ENCODE data around the gene PSPN. TPM values are rescaled to one million over a fixed set of nuclear protein-coding genes. Genes with fewer than 3 reads are reported as not detected.
A peak's percentile ranks its signal among the peaks of the same experiment; 100 is the strongest.

Gene PSPN
- total and polyA plus RNA-seq, 9 of the 15 experiments (the other 6 are each of a cell fraction or from before 2014, with no cell fraction given) = 0.21 to 1.1 (median 0.58) TPM

GRCh38 chr19:6343462-6343861 lies 32.3 kb downstream of the PSPN start (continued):
- no peak for TF ChIP-seq STAG1 (CRISPR knock-in tag; IDR thresholded peaks at IDR 0.05; ENCODE audit: borderline replicate concordance)
- peak; percentile 83 for TF ChIP-seq RAD51 (IDR thresholded peaks at IDR 0.05; ENCODE audit: borderline replicate concordance, low read depth)
- peak; percentile 74 for TF ChIP-seq USF2 (CRISPR knock-in tag; IDR thresholded peaks at IDR 0.05)
- no peak for TF ChIP-seq XRCC3 (IDR thresholded peaks at IDR 0.05)
- TF ChIP-seq FOS (IDR thresholded peaks at IDR 0.05; ENCODE audit: extremely low read depth, insufficient read length) = no peak
- no peak for TF ChIP-seq RFX7 (CRISPR knock-in tag; IDR thresholded peaks at IDR 0.05)
- peak; percentile 82 for TF ChIP-seq USF1 (CRISPR knock-in tag; IDR thresholded peaks at IDR 0.05)
- TF ChIP-seq GTF3C2 (IDR thresholded peaks at IDR 0.05; ENCODE audit: borderline replicate concordance, extremely low read depth, insufficient read length) = no peak
- no peak for TF ChIP-seq STAT5A (IDR thresholded peaks at IDR 0.05; ENCODE audit: borderline replicate concordance, low read length)
- TF ChIP-seq ZBTB11 (CRISPR knock-in tag; IDR thresholded peaks at IDR 0.05) = no peak
- peak; percentile 68; the same call in 1 of the 2 replicates for TF ChIP-seq EHMT2 (IDR thresholded peaks at IDR 0.05)
- TF ChIP-seq ZNF395 (CRISPR knock-in tag; IDR thresholded peaks at IDR 0.05) = no peak
- no peak for TF ChIP-seq RB1 (IDR thresholded peaks at IDR 0.05; ENCODE audit: low read depth)
- TF ChIP-seq ZFP36 (IDR thresholded peaks at IDR 0.05; ENCODE audit: low read depth, low read length, partially characterized antibody) = no peak
- TF ChIP-seq ZNF143 (CRISPR knock-in tag; IDR thresholded peaks at IDR 0.05) = peak; percentile 62
